HCT116 (cell line): ENCODE results near the gene NLGN2. TPM values are rescaled to one million over a fixed set of nuclear protein-coding genes. Genes with fewer than 3 reads are reported as not detected.

ENCODE experiments used
- ATAC-seq: fragments of 200-7000 bp; cut with Tn5 transposase; 2 replicates; pipeline ENCODE4 v1.9.1; 2020; ENCODE audit warnings: mild to moderate bottlenecking, moderate library complexity
- BruUV-seq: library from RNA; stranded (reverse); fragments of 400-500 nt; replicated peaks from 2 replicates; lab custom pipeline; 2021; lab: Mats Ljungman, UMichigan
- CTCF ChIA-PET: fragments of 300-600 bp; sonication (Branson Sonifier 250); formaldehyde crosslinking; loops from one replicate; lab custom pipeline; 2021; ENCODE audit warnings: antibody characterized with exemption; lab: Charles Lee
- POLR2A ChIA-PET: fragments of 300-600, 350-600 bp; sonication (Branson Sonifier 250); formaldehyde crosslinking; loops from one replicate; lab custom pipeline; 2021; ENCODE audit warnings: antibody characterized with exemption; lab: Charles Lee
- RAD21 ChIA-PET, 2 experiments: fragments of 300-600 bp; sonication (Branson Sonifier 250); formaldehyde crosslinking; loops; one replicate each; lab custom pipeline; 2023; ENCODE audit warnings: low total read pairs in 2 of 2; ENCODE audit not compliant: uncharacterized antibody in 2 of 2, unreplicated experiment in 2 of 2, low non-redundant PET in 1 of 2; lab: Charles Lee
- DNase-seq: peaks from one replicate; pipeline ENCODE4 v3.0.0-alpha.2; 2010; ENCODE audit warnings: low read depth, low spot score
- H2AFZ ChIP-seq: fragments of 200-600 bp; shearing (Covaris generic), sonication (generic); 2 replicates; pipeline ENCODE4 v1.6.1; 2017; ENCODE audit warnings: low read depth, mixed run types, mixed read lengths, antibody characterized with exemption, low read length; ENCODE audit not compliant: poor library complexity, severe bottlenecking
- H3K27ac ChIP-seq: 2 replicates; pipeline ENCODE4 v1.5.1; 2012; ENCODE audit warnings: low read depth, low read length
- H3K27me3 ChIP-seq: fragments of 200-600 bp; sonication (generic); 2 replicates; pipeline ENCODE4 v1.6.1; 2016; ENCODE audit warnings: mixed run types, low read length, mixed read lengths; ENCODE audit not compliant: insufficient read depth
- H3K36me3 ChIP-seq, 2 experiments: fragments of 200-500 bp in 1 of 2; fragments of 200-600 bp in 1 of 2; sonication (Bioruptor generic) in 1 of 2; sonication (generic) in 1 of 2; 2 replicates each; pipeline versions ENCODE4 v1.5.1 to v1.6.1; 2014 to 2016; ENCODE audit warnings: low read length in 2 of 2, inconsistent platforms in 1 of 2, mixed read lengths in 1 of 2, mixed run types in 1 of 2; ENCODE audit not compliant: insufficient read depth in 2 of 2, control insufficient read depth in 1 of 2
- H3K4me1 ChIP-seq, 2 experiments: fragments of 200-600 bp in 1 of 2; sonication (generic) in 1 of 2; 2 replicates each; pipeline versions ENCODE4 v1.5.1 to v1.6.1; 2012 to 2017; ENCODE audit warnings: low read length in 2 of 2, inconsistent platforms in 1 of 2, mild to moderate bottlenecking in 1 of 2, mixed read lengths in 1 of 2, mixed run types in 1 of 2, moderate library complexity in 1 of 2; ENCODE audit not compliant: insufficient read depth in 2 of 2, control insufficient read depth in 1 of 2
- H3K4me2 ChIP-seq: fragments of 200-600 bp; sonication (generic); 2 replicates; pipeline ENCODE4 v1.6.1; 2017; ENCODE audit warnings: mixed run types, low read length, mixed read lengths
- H3K4me3 ChIP-seq, 2 experiments: fragments of 200-600 bp in 1 of 2; sonication (generic) in 1 of 2; replicated peaks in 1 of 2; 2 replicates each; pipeline ENCODE4 v1.5.1; 2011 to 2016; ENCODE audit warnings: low read length in 2 of 2, control low read depth in 1 of 2, low read depth in 1 of 2, mild to moderate bottlenecking in 1 of 2, mixed read lengths in 1 of 2, mixed run types in 1 of 2
- H3K79me2 ChIP-seq: fragments of 200-600 bp; sonication (generic); 2 replicates; pipeline ENCODE4 v1.6.1; 2017; ENCODE audit warnings: mild to moderate bottlenecking, mixed run types, low read length, moderate library complexity, mixed read lengths; ENCODE audit not compliant: insufficient read depth
- H3K9ac ChIP-seq: fragments of 200-600 bp; sonication (generic); 2 replicates; pipeline ENCODE4 v1.6.1; 2016; ENCODE audit warnings: low read length, mixed read lengths
- H3K9me2 ChIP-seq: fragments of 200-600 bp; sonication (generic), shearing (Covaris generic); 2 replicates; pipeline ENCODE4 v1.6.1; 2017; ENCODE audit warnings: mixed run types, mild to moderate bottlenecking, moderate library complexity; ENCODE audit not compliant: insufficient read depth
- H3K9me3 ChIP-seq, 2 experiments: fragments of 200-500 bp in 1 of 2; fragments of 200-600 bp in 1 of 2; sonication (Bioruptor generic) in 1 of 2; sonication (generic) in 1 of 2; 2 replicates each; pipeline ENCODE4 v1.6.1; 2014 to 2017; ENCODE audit warnings: low read length in 2 of 2, mixed read lengths in 2 of 2, inconsistent platforms in 1 of 2, low read depth in 1 of 2, mild to moderate bottlenecking in 1 of 2, mixed run types in 1 of 2, moderate library complexity in 1 of 2; ENCODE audit not compliant: control insufficient read depth in 1 of 2, insufficient read depth in 1 of 2
- H4K20me1 ChIP-seq: fragments of 200-600 bp; sonication (generic), shearing (Covaris generic); 2 replicates; pipeline ENCODE4 v1.6.1; 2017; ENCODE audit warnings: mixed run types, mild to moderate bottlenecking, moderate library complexity; ENCODE audit not compliant: insufficient read depth
- CBX3 ChIP-seq: IDR thresholded peaks from 2 replicates; pipeline ENCODE4 v1.6.1; 2012; ENCODE audit warnings: low read depth
- CEBPB ChIP-seq: IDR thresholded peaks from 2 replicates; pipeline ENCODE4 v1.6.1; 2012; ENCODE audit warnings: low read depth
- EGR1 ChIP-seq: IDR thresholded peaks from 2 replicates; pipeline ENCODE4 v1.6.1; 2012; ENCODE audit warnings: low read depth
- EZH2 ChIP-seq: fragments of 200-600 bp; sonication (generic); IDR thresholded peaks from 2 replicates; pipeline ENCODE4 v1.6.1; 2017; ENCODE audit warnings: antibody characterized with exemption, mixed run types
- EZH2phosphoT487 ChIP-seq: fragments of 200-600 bp; IDR thresholded peaks from 2 replicates; pipeline ENCODE4 v1.6.1; 2018; ENCODE audit warnings: antibody characterized with exemption, borderline replicate concordance
- JUND ChIP-seq: IDR thresholded peaks from 2 replicates; pipeline ENCODE4 v1.6.1; 2012
- POLR2A ChIP-seq: IDR thresholded peaks from 2 replicates; pipeline ENCODE4 v1.7.0; 2011; ENCODE audit warnings: borderline replicate concordance; ENCODE audit not compliant: insufficient read depth, insufficient read length; ENCODE audit errors: extremely low read depth
- SIN3A ChIP-seq: IDR thresholded peaks from 2 replicates; pipeline ENCODE4 v1.6.1; 2012; ENCODE audit warnings: low read depth
- SP1 ChIP-seq: IDR thresholded peaks from 2 replicates; pipeline ENCODE4 v1.6.1; 2012; ENCODE audit warnings: low read depth
- SRF ChIP-seq: IDR thresholded peaks from 2 replicates; pipeline ENCODE4 v1.6.1; 2012; ENCODE audit warnings: low read depth
- TCF7L2 ChIP-seq: IDR thresholded peaks from 2 replicates; pipeline ENCODE4 v1.7.0; 2011; ENCODE audit warnings: borderline replicate concordance, inconsistent platforms; ENCODE audit not compliant: insufficient read depth, insufficient read length; ENCODE audit errors: extremely low read depth
- YY1 ChIP-seq: IDR thresholded peaks from 2 replicates; pipeline ENCODE4 v1.6.1; 2011; ENCODE audit warnings: low read length, low read depth, moderate library complexity, mild to moderate bottlenecking; ENCODE audit not compliant: insufficient replicate concordance; ENCODE audit errors: extremely low read depth
- ZFX ChIP-seq: fragments of 450-650 bp; IDR thresholded peaks from 2 replicates; pipeline ENCODE4 v1.6.1; 2017
- ZNF274 ChIP-seq: fragments of 200-500 bp; sonication (Bioruptor generic); IDR thresholded peaks from 2 replicates; pipeline ENCODE4 v1.6.1; 2014; ENCODE audit warnings: mild to moderate bottlenecking, low read depth, low read length, inconsistent platforms
- intact Hi-C: fragments of 100-400 bp; cut with micrococcal nuclease; formaldehyde crosslinking; loops from 2 replicates; pipeline ENCODE4 v1.10.0; 2022
- total RNA-seq: library from RNA; stranded (reverse); gene quantifications from one replicate; pipeline ENCODE4 v1.2.1, GENCODE V29; 2021; ENCODE audit not compliant: unreplicated experiment
- TF ChIP-seq, protein P1 (sequence below): IDR thresholded peaks from 2 replicates; pipeline ENCODE4 v1.6.1; 2012
- TF ChIP-seq, protein P2 (sequence below), 3 experiments: fragments of 200-600 bp in 1 of 3; sonication (generic) in 1 of 3; IDR thresholded peaks in 2 of 3; conservative IDR thresholded peaks in 1 of 3; 2 replicates each; pipeline ENCODE4 v1.5.1; 2012 to 2017; ENCODE audit warnings: low read depth in 2 of 3, low read length in 2 of 3, antibody characterized with exemption in 1 of 3, borderline replicate concordance in 1 of 3, control low read depth in 1 of 3, mild to moderate bottlenecking in 1 of 3, mixed read lengths in 1 of 3, mixed run types in 1 of 3, moderate library complexity in 1 of 3; ENCODE audit not compliant: insufficient read depth in 1 of 3
- TF ChIP-seq, protein P3 (sequence below): IDR thresholded peaks from 2 replicates; pipeline ENCODE4 v1.6.1; 2011; ENCODE audit warnings: mild to moderate bottlenecking, low read length, moderate library complexity; ENCODE audit not compliant: insufficient replicate concordance; ENCODE audit errors: extremely low read depth
- TF ChIP-seq, protein P4 (sequence below): IDR thresholded peaks from 2 replicates; pipeline ENCODE4 v1.6.1; 2012; ENCODE audit warnings: low read depth

NLGN2 gene
- total RNA-seq, 1 experiment from 2014 or later: 60.5 TPM

DNA sequence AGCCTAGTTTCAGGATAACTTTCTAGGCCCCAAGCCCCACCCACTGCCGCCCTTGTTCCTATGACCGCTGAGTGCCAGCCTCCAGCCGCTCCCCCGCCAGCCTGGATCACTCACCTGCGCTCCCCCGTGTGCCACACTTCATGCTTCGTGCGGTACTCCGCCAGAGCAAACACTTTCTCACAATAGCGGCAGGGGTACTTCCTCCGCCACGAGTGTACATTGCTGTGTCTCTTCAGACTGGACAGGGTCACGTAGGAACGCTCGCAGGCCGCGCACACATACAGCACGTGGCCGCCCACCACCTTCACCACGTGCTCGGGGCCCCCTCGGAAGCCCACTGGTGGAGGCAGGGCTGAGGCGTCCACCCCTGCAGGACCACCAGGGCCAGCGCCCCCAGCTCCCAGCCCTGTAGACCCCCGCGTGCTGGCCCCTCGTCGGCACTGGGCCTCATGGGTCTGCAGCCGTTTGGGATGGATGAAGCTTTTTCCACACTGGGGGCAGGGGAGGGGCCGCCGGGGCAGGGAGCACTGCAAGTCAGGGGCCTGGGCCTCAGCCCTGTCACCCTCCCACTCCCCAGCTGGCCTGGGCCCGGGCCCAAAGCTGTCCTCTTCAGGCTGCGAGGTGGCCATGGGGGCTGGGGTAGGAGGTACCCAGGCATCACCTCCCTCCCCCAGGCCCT lies 58.1 kb downstream of the NLGN2 start:
- TF ChIP-seq, protein P1, sequence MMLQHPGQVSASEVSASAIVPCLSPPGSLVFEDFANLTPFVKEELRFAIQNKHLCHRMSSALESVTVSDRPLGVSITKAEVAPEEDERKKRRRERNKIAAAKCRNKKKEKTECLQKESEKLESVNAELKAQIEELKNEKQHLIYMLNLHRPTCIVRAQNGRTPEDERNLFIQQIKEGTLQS: no peak
- TF ChIP-seq, protein P2, sequence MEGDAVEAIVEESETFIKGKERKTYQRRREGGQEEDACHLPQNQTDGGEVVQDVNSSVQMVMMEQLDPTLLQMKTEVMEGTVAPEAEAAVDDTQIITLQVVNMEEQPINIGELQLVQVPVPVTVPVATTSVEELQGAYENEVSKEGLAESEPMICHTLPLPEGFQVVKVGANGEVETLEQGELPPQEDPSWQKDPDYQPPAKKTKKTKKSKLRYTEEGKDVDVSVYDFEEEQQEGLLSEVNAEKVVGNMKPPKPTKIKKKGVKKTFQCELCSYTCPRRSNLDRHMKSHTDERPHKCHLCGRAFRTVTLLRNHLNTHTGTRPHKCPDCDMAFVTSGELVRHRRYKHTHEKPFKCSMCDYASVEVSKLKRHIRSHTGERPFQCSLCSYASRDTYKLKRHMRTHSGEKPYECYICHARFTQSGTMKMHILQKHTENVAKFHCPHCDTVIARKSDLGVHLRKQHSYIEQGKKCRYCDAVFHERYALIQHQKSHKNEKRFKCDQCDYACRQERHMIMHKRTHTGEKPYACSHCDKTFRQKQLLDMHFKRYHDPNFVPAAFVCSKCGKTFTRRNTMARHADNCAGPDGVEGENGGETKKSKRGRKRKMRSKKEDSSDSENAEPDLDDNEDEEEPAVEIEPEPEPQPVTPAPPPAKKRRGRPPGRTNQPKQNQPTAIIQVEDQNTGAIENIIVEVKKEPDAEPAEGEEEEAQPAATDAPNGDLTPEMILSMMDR (IDR thresholded peaks at IDR 0.05 in 2 of 3, conservative IDR thresholded peaks at IDR 0.05 in 1 of 3; ENCODE audit: borderline replicate concordance in 1 of 3, insufficient read depth in 1 of 3, low read depth in 2 of 3, low read length in 2 of 3): no peak
- no peak for TF ChIP-seq CEBPB
- no peak for TF ChIP-seq POLR2A
- TF ChIP-seq SRF: no peak
- TF ChIP-seq EZH2phosphoT487: no peak
- no peak for TF ChIP-seq YY1
- TF ChIP-seq ZNF274: no peak
- TF ChIP-seq SIN3A: no peak
- no peak for TF ChIP-seq JUND
- TF ChIP-seq ZFX: no peak
- TF ChIP-seq, protein P3, sequence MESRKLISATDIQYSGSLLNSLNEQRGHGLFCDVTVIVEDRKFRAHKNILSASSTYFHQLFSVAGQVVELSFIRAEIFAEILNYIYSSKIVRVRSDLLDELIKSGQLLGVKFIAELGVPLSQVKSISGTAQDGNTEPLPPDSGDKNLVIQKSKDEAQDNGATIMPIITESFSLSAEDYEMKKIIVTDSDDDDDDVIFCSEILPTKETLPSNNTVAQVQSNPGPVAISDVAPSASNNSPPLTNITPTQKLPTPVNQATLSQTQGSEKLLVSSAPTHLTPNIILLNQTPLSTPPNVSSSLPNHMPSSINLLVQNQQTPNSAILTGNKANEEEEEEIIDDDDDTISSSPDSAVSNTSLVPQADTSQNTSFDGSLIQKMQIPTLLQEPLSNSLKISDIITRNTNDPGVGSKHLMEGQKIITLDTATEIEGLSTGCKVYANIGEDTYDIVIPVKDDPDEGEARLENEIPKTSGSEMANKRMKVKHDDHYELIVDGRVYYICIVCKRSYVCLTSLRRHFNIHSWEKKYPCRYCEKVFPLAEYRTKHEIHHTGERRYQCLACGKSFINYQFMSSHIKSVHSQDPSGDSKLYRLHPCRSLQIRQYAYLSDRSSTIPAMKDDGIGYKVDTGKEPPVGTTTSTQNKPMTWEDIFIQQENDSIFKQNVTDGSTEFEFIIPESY: no peak
- no peak for TF ChIP-seq SP1
- no peak for TF ChIP-seq TCF7L2
- TF ChIP-seq, protein P4, sequence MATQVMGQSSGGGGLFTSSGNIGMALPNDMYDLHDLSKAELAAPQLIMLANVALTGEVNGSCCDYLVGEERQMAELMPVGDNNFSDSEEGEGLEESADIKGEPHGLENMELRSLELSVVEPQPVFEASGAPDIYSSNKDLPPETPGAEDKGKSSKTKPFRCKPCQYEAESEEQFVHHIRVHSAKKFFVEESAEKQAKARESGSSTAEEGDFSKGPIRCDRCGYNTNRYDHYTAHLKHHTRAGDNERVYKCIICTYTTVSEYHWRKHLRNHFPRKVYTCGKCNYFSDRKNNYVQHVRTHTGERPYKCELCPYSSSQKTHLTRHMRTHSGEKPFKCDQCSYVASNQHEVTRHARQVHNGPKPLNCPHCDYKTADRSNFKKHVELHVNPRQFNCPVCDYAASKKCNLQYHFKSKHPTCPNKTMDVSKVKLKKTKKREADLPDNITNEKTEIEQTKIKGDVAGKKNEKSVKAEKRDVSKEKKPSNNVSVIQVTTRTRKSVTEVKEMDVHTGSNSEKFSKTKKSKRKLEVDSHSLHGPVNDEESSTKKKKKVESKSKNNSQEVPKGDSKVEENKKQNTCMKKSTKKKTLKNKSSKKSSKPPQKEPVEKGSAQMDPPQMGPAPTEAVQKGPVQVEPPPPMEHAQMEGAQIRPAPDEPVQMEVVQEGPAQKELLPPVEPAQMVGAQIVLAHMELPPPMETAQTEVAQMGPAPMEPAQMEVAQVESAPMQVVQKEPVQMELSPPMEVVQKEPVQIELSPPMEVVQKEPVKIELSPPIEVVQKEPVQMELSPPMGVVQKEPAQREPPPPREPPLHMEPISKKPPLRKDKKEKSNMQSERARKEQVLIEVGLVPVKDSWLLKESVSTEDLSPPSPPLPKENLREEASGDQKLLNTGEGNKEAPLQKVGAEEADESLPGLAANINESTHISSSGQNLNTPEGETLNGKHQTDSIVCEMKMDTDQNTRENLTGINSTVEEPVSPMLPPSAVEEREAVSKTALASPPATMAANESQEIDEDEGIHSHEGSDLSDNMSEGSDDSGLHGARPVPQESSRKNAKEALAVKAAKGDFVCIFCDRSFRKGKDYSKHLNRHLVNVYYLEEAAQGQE: no peak
- no peak for TF ChIP-seq EZH2
- TF ChIP-seq EGR1: no peak
- TF ChIP-seq CBX3: no peak
- no TSS peak for BruUV-seq
- POLR2A ChIA-PET: interaction anchor here (1.0 kb wide), 1 partner anchor 62 kb away, joined by 3 read pairs; the partner anchor contains the start of gene TMEM256

More for the DNA sequence above, 58.1 kb downstream of the NLGN2 start:
- H3K4me2 ChIP-seq: no peak overlapping the region
- H3K36me3 ChIP-seq: no peaks in the 10 kb centered on the region; a peak in 2 of 4 replicates
- no peaks in the 10 kb centered on the region for H3K79me2 ChIP-seq
- no peak overlapping the region for H2AFZ ChIP-seq
- no peak overlapping the region for H3K27ac ChIP-seq
- no peaks in the 10 kb centered on the region for H3K27me3 ChIP-seq
- no peaks in the 10 kb centered on the region for H3K9me2 ChIP-seq
- no peak overlapping the region for H3K9ac ChIP-seq
- intact Hi-C loops: no loop called here
- DNase-seq: no peak
- H3K4me3 ChIP-seq: no peak overlapping the region
- no peaks in the 10 kb centered on the region for H4K20me1 ChIP-seq
- ChIA-PET RAD21 (no interaction called here), CTCF (no interaction called here)
- H3K4me1 ChIP-seq: peaks cover 0 to 5% of the 10 kb centered on the region in 2 experiments; a peak in 1 of 4 replicates
- no peaks in the 10 kb centered on the region for H3K9me3 ChIP-seq
- ATAC-seq: no peak
